Vagina (tissue), 2 donors: ENCODE results near the gene ERBB4. TPM values are rescaled to one million over a fixed set of nuclear protein-coding genes. Genes with fewer than 3 reads are reported as not detected.

ENCODE experiments used
- DNase-seq, 2 donors: peaks; one replicate each; pipeline ENCODE4 v3.0.0-alpha.2; 2017; ENCODE audit errors: extremely low spot score in 2 of 2
- H3K27ac ChIP-seq: fragments of 200-600 bp; sonication (generic); one replicate; pipeline ENCODE4 v1.5.1; 2019
- H3K27me3 ChIP-seq: fragments of 200-600 bp; sonication (generic); one replicate; pipeline ENCODE4 v1.5.1; 2019
- H3K36me3 ChIP-seq, 2 donors: fragments of 200-600 bp; sonication (generic); one replicate each; pipeline ENCODE4 v1.5.1; 2017 to 2019
- H3K4me1 ChIP-seq: fragments of 200-600 bp; sonication (generic); one replicate; pipeline ENCODE4 v1.5.1; 2019
- H3K4me3 ChIP-seq, 2 donors: fragments of 200-600 bp; sonication (generic); 1 replicate in 1 of 2; 2 replicates in 1 of 2; pipeline ENCODE4 v1.5.1; 2016 to 2019
- H3K9me3 ChIP-seq: fragments of 200-600 bp; sonication (generic); one replicate; pipeline ENCODE4 v1.5.1; 2019
- POLR2A ChIP-seq, 2 donors: fragments of 450-650 bp; IDR thresholded peaks; one replicate each; pipeline ENCODE4 v1.6.1; 2017; ENCODE audit warnings: antibody characterized with exemption in 2 of 2, mild to moderate bottlenecking in 2 of 2, moderate library complexity in 2 of 2
- POLR2AphosphoS5 ChIP-seq, 2 donors: sonication (generic); formaldehyde crosslinking; IDR thresholded peaks; one replicate each; pipeline ENCODE4 v1.9.0; 2017; ENCODE audit warnings: antibody characterized with exemption in 2 of 2, mild to moderate bottlenecking in 2 of 2, low read depth in 1 of 2; ENCODE audit not compliant: insufficient read depth in 1 of 2
- intact Hi-C: fragments of 100-400 bp; cut with DNase I; formaldehyde crosslinking; loops from one replicate; pipeline ENCODE4 v1.15.1; 2023
- total RNA-seq: library from RNA; depleted of rRNA; stranded (reverse); fragments of >200 nt; gene quantifications from one replicate; pipeline ENCODE4 v1.2.3, GENCODE V29; 2016
- TF ChIP-seq, protein P1 (sequence below), 3 experiments: fragments of 450-650 bp in 2 of 3; fragments of 200-600 bp in 1 of 3; sonication (generic) in 1 of 3; IDR thresholded peaks; one replicate each; pipeline ENCODE4 v1.5.1; 2017 to 2019; ENCODE audit warnings: antibody characterized with exemption in 3 of 3, mild to moderate bottlenecking in 2 of 3, moderate library complexity in 2 of 3

The ERBB4 gene
- total RNA-seq, 1 donor from 2014 or later, result 0.25 TPM

DNA sequence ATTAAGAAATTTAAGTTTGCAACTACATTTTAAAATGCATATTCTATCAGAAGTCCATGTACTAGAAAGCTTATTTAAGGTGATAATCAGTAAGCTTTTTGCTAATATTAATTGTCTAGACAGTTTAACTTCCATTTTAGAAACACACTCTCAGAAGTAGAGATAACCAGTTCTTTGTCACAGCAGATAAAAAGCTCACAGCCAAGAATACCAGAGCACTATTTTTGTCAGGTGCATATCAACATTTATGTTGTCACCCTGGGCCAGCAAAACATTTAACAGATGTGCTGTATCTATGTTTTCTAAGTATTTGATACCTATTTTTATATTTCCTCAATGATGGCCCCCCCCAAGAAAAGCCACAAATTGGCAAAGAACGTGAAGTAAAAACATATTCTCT is 192.6 kb downstream of the ERBB4 start:
- Histone ChIP-seq H3K36me3 (no peaks in the 10 kb centered on the region), H3K27ac (no peak overlapping the region), H3K9me3 (no peaks in the 10 kb centered on the region), H3K4me1 (no peaks in the 10 kb centered on the region), H3K4me3 (no peak overlapping the region), H3K27me3 (no peaks in the 10 kb centered on the region)
- intact Hi-C loops, result no loop called here
- no peak for DNase-seq
- TF ChIP-seq POLR2AphosphoS5 (IDR thresholded peaks at IDR 0.05; ENCODE audit: insufficient read depth in 1 of 2, low read depth in 1 of 2), result no peak
- no peak for TF ChIP-seq POLR2A (IDR thresholded peaks at IDR 0.05)
- TF ChIP-seq, protein P1, sequence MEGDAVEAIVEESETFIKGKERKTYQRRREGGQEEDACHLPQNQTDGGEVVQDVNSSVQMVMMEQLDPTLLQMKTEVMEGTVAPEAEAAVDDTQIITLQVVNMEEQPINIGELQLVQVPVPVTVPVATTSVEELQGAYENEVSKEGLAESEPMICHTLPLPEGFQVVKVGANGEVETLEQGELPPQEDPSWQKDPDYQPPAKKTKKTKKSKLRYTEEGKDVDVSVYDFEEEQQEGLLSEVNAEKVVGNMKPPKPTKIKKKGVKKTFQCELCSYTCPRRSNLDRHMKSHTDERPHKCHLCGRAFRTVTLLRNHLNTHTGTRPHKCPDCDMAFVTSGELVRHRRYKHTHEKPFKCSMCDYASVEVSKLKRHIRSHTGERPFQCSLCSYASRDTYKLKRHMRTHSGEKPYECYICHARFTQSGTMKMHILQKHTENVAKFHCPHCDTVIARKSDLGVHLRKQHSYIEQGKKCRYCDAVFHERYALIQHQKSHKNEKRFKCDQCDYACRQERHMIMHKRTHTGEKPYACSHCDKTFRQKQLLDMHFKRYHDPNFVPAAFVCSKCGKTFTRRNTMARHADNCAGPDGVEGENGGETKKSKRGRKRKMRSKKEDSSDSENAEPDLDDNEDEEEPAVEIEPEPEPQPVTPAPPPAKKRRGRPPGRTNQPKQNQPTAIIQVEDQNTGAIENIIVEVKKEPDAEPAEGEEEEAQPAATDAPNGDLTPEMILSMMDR (IDR thresholded peaks at IDR 0.05), result no peak

DNA sequence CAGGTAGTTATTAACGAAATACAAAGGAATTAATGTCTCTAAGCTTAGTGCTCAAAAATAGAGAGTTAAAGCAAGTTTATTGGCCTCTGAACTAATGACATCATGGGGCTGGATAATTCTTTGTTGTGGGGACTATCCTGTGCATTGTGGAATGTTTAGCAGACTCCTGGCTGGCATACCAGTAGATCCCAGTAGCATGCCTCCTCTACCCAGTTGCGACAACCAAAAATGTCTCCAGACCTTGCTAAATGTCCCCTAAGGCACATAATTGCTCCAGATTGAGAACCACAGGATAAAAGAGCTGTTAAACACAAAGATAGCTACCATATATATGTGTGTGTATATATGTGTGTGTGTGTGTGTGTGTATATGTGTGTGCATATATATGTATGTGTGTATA is 194.5 kb downstream of the ERBB4 start:
- TF ChIP-seq POLR2A (IDR thresholded peaks at IDR 0.05) (no peak), POLR2AphosphoS5 (IDR thresholded peaks at IDR 0.05; ENCODE audit: insufficient read depth in 1 of 2, low read depth in 1 of 2) (no peak)
- TF ChIP-seq, protein P1 (IDR thresholded peaks at IDR 0.05), result no peak
- H3K9me3 ChIP-seq, result no peaks in the 10 kb centered on the region
- no peaks in the 10 kb centered on the region for H3K36me3 ChIP-seq
- H3K27me3 ChIP-seq, result no peaks in the 10 kb centered on the region
- no peaks in the 10 kb centered on the region for H3K4me1 ChIP-seq
- no peak overlapping the region for H3K4me3 ChIP-seq
- no peak for DNase-seq
- H3K27ac ChIP-seq, result no peak overlapping the region
- intact Hi-C loops, result no loop called here

DNA sequence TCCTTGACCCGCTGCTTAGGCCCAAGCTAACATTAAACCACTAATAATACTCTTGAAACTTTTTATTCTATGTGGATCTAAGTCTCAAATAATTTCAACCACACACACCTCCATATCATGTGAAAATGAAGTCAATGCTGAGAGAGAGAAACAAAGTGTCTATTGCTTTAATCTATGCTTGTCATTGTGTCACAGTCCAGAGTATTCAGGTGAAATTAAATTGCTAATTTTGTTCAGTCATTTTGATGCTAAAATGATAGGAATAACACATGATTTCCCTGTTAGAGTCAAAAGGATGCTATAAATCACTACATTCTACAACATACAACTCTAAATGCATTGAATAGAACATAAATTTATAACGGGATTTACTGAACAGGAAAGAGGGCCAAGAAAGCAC is 195.4 kb downstream of the ERBB4 start:
- no peak for DNase-seq
- no peaks in the 10 kb centered on the region for H3K9me3 ChIP-seq
- no peak overlapping the region for H3K27ac ChIP-seq
- H3K27me3 ChIP-seq, result no peaks in the 10 kb centered on the region
- TF ChIP-seq, protein P1 (IDR thresholded peaks at IDR 0.05), result no peak
- no peak for TF ChIP-seq POLR2AphosphoS5 (IDR thresholded peaks at IDR 0.05; ENCODE audit: insufficient read depth in 1 of 2, low read depth in 1 of 2)
- TF ChIP-seq POLR2A (IDR thresholded peaks at IDR 0.05), result no peak
- intact Hi-C loops, result no loop called here
- H3K36me3 ChIP-seq, result no peaks in the 10 kb centered on the region
- H3K4me1 ChIP-seq, result no peaks in the 10 kb centered on the region
- no peak overlapping the region for H3K4me3 ChIP-seq

DNA sequence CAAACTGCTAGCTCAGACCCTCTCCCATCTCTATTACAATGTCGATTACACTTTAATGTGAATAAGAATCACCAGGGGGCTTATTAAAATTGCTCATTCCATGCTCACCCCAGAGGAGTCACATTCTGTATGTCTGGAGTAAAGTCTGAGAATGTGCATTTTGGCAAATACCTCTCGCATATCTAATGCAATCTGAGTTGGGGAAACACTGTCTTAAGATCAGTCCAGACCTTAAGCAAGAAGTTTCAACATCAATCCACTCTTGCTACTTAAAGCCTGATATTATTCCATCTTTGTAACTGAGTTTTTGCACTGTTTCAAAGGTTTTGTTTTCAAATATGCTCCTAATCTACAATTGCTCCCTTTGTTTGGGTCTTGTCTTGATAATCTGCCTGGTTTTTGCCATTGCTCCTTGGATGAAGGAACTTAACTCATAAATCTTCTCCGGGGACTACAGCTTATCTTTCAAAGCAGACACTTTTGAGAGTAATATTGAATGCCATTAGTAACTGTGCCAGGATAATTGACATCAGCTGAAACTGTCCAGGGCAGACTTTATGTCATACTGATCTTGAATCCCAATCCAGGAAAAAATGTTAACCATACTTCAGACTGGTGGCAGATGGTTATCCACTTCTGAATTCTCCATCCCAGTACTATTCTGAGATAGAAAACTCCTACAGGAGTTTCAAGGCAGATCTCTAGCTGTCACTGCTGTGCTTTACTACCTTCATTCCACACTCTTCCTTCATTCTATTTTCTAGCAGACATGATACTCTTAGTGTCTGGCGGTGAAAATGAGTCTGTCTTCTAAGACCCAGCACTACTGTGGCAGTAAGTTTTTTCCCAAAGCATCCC is 200.9 kb downstream of the ERBB4 start:
- H3K4me3 ChIP-seq, result no peak overlapping the region
- no peaks in the 10 kb centered on the region for H3K27me3 ChIP-seq
- no peak for DNase-seq
- H3K27ac ChIP-seq, result no peak overlapping the region
- no peaks in the 10 kb centered on the region for H3K9me3 ChIP-seq
- no peaks in the 10 kb centered on the region for H3K36me3 ChIP-seq
- TF ChIP-seq, protein P1 (IDR thresholded peaks at IDR 0.05), result no peak
- TF ChIP-seq POLR2AphosphoS5 (IDR thresholded peaks at IDR 0.05; ENCODE audit: insufficient read depth in 1 of 2, low read depth in 1 of 2), result no peak
- TF ChIP-seq POLR2A (IDR thresholded peaks at IDR 0.05), result no peak
- H3K4me1 ChIP-seq, result no peaks in the 10 kb centered on the region
- intact Hi-C loops, result no loop called here

DNA sequence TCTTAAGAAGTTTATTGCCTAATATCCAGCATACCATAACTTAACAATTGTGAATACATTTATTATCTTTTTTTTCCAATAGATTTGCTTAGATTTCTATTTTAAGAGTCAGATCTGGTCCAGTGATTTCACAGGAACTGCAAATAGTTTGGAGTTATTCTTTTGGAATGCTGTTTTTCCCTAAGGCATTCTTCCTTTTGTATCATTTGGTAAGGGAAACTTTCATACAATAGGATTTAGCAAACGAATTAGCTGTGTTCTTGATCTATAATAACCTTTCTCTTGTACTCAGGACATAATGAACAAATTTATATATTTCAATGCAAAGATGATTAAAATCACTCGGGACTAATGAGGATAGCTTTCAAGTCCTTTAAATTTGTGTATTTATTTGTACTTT is 201.6 kb downstream of the ERBB4 start:
- Histone ChIP-seq H3K27ac (no peak overlapping the region), H3K4me3 (no peak overlapping the region), H3K4me1 (no peaks in the 10 kb centered on the region), H3K9me3 (no peaks in the 10 kb centered on the region), H3K36me3 (no peaks in the 10 kb centered on the region), H3K27me3 (no peaks in the 10 kb centered on the region)
- TF ChIP-seq, protein P1 (IDR thresholded peaks at IDR 0.05), result no peak
- TF ChIP-seq POLR2A (IDR thresholded peaks at IDR 0.05), result no peak
- TF ChIP-seq POLR2AphosphoS5 (IDR thresholded peaks at IDR 0.05; ENCODE audit: insufficient read depth in 1 of 2, low read depth in 1 of 2), result no peak
- DNase-seq, result no peak
- intact Hi-C loops, result no loop called here
